ENCODE measurements around the gene FAT4. TPM values are rescaled to one million over a fixed set of nuclear protein-coding genes. Genes with fewer than 3 reads are reported as not detected.

Gene FAT4
- total and polyA plus RNA-seq, 2 of the 4 experiments (the other 2 are of a cell fraction): 6.8 to 37.5 TPM

DNA sequence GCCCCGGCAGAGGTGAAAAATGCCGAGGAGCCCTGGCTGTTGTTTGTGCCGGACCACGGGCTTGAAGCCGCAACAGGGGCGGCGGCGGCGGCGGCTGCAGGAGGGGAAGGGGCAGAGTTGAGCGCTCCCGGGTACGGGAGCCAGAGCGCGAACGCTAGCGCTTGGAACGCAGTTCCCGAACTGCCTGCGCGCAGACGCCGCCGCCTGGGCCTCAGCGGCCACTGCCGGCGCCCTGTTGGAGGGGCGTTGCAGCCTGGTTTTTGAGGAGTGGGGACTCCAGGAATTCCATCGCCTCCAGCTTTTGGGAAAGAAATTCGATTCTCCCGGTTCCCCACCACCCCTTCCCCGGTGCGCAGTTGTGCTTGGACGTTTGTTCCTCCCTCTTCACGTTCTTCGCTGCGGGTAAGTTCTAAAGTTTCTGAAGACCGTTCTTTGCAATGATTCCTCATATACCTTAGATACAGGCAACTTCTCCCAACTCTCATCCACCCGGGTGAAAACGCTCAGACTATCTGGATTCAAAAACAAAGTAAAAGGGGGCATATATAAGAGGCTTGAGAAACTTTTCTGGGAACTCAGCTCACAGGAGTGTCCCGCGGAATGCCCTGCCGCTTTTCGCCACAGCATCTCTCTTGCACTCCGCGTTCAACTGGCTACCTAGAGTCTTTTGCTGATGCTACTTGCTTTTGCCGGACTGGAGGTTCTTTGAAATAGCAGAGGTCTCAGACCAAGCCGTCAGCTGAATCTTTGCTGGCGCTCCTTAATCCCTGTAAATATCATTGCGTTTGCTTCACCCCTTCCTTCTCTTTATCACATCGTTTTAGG lies 1.0 kb downstream of the FAT4 start:
- Histone ChIP-seq H2AK5ac (ENCODE audit: low read depth, low read length) (0 out of 2 replicates have a peak overlapping the region, but pooled peaks have one; percentile 17), H3K4me3 (ENCODE audit: insufficient read depth, low read depth, low read length) (peak overlapping the region; percentile 57), H3K9ac (ENCODE audit: low read depth, low read length) (peak overlapping the region; percentile 88), H3K56ac (ENCODE audit: extremely low read depth, insufficient read depth, low read length) (peak overlapping the region; percentile 79; the same call in 1 of the 2 replicates), H3K4me2 (ENCODE audit: low read depth, low read length) (peak overlapping the region; percentile 82), H3K23ac (ENCODE audit: low read depth, low read length) (peak overlapping the region; percentile 96), H2BK5ac (ENCODE audit: low read depth, low read length, poor library complexity, severe bottlenecking) (peak overlapping the region; percentile 76), H3K9me3 (ENCODE audit: control insufficient read depth, insufficient read depth, low read length) (no peaks in the 10 kb centered on the region), H3K4ac (ENCODE audit: low read depth, low read length) (peak overlapping the region; percentile 83), H3K27ac (ENCODE audit: insufficient read depth, low read length) (peak overlapping the region; percentile 65), H4K20me1 (ENCODE audit: insufficient read depth, low read length) (peaks cover 6% of the 10 kb centered on the region; the same call in 1 of the 2 replicates), H3K9me1 (ENCODE audit: insufficient read depth, low read length) (peaks cover 16% of the 10 kb centered on the region), H2BK120ac (ENCODE audit: low read depth, low read length) (peak overlapping the region; percentile 86), H4K5ac (ENCODE audit: low read depth, low read length) (peak overlapping the region; percentile 53), H2BK15ac (ENCODE audit: low read depth, low read length) (peak overlapping the region; percentile 49; the same call in 1 of the 3 replicates), H3K18ac (ENCODE audit: low read depth, low read length) (peak overlapping the region; percentile 43), H3K4me1 (ENCODE audit: control insufficient read depth, insufficient read depth, low read length) (peaks cover 11% of the 10 kb centered on the region), H4K8ac (ENCODE audit: low read depth in 2 of 2, low read length in 2 of 2) (peak overlapping the region; percentile 70 to 73; a peak in 3 of 4 replicates), H2AFZ (replicated peaks; ENCODE audit: low read length, poor library complexity) (peak overlapping the region; percentile 97), H3K14ac (replicated peaks; ENCODE audit: low read depth, low read length) (peak overlapping the region; percentile 81), H3K79me1 (ENCODE audit: low read depth in 1 of 2, low read length in 2 of 2) (peaks cover 25 to 49% of the 10 kb centered on the region in 2 experiments), H3K27me3 (ENCODE audit: control insufficient read depth, insufficient read depth, low read length) (no peaks in the 10 kb centered on the region), H2BK20ac (ENCODE audit: low read depth, low read length) (peak overlapping the region; percentile 81), H2AK9ac (replicated peaks; ENCODE audit: low read depth, low read length, poor library complexity) (peak overlapping the region; percentile 28), H4K91ac (ENCODE audit: insufficient read depth, low read depth, low read length) (peak overlapping the region; percentile 63), H3K36me3 (ENCODE audit: control insufficient read depth, insufficient read depth, low read length) (peaks cover 9% of the 10 kb centered on the region)
- ATAC-seq (ENCODE audit: low read depth): peak; percentile 28
- intact Hi-C loops (cut with micrococcal nuclease) (loop anchor here (1.0 to 10.0 kb wide), 9 partner anchors 52 to 909 kb away; no protein-coding TSS in a partner anchor), in situ Hi-C loops (cut with MboI; ENCODE audit: low sequenced_read_pairs) (loop anchor here (25.0 kb wide), 2 partner anchors 922 to 1097 kb away; no protein-coding TSS in a partner anchor), dilution Hi-C loops (cut with HindIII; ENCODE audit: low sequenced_read_pairs, unreplicated experiment) (no loop called here)
- POLR2A ChIA-PET (ENCODE audit: unreplicated experiment): no interaction called here
- peak; percentile 54 for DNase-seq
- BruUV-seq (replicated peaks): no TSS peak
- WGBS, 2 experiments (ENCODE audit: extremely low coverage in 2 of 2, insufficient read length in 1 of 2): 0% methylated on average over 14 of the region's 51 CpGs; no CpG with 5 or more reads in 1 of the 2 experiments
- no peak for TF ChIP-seq MAZ (IDR thresholded peaks at IDR 0.05; ENCODE audit: borderline replicate concordance, low read depth, low read length)
- TF ChIP-seq, protein P1, sequence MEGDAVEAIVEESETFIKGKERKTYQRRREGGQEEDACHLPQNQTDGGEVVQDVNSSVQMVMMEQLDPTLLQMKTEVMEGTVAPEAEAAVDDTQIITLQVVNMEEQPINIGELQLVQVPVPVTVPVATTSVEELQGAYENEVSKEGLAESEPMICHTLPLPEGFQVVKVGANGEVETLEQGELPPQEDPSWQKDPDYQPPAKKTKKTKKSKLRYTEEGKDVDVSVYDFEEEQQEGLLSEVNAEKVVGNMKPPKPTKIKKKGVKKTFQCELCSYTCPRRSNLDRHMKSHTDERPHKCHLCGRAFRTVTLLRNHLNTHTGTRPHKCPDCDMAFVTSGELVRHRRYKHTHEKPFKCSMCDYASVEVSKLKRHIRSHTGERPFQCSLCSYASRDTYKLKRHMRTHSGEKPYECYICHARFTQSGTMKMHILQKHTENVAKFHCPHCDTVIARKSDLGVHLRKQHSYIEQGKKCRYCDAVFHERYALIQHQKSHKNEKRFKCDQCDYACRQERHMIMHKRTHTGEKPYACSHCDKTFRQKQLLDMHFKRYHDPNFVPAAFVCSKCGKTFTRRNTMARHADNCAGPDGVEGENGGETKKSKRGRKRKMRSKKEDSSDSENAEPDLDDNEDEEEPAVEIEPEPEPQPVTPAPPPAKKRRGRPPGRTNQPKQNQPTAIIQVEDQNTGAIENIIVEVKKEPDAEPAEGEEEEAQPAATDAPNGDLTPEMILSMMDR (conservative IDR thresholded peaks at IDR 0.05; ENCODE audit: low read depth, low read length): peak; percentile 23; the same call in 1 of the 2 replicates
- CTCF ChIA-PET: interaction anchor here (0.6 to 2.6 kb wide), 2 partner anchors 436 to 1395 kb away, joined by 3 to 9 read pairs; no protein-coding TSS in a partner anchor
